Keratinocyte (primary cell): ENCODE data around the gene TCERG1.

Experiments
- EZH2 ChIP-seq: IDR thresholded peaks from one replicate; pipeline ENCODE4 v1.6.1; 2012; ENCODE audit warnings: inconsistent platforms, mild to moderate bottlenecking, low read length, moderate library complexity
- TF ChIP-seq, protein P1 (sequence below), 3 experiments: IDR thresholded peaks in 1 of 3; conservative IDR thresholded peaks in 1 of 3; optimal IDR thresholded peaks in 1 of 3; 2 replicates in 2 of 3; 3 replicates in 1 of 3; pipeline versions ENCODE3 to v1.5.1; 2011; ENCODE audit warnings: low read length in 3 of 3, mild to moderate bottlenecking in 3 of 3, moderate library complexity in 2 of 3, control low read depth in 1 of 3, inconsistent platforms in 1 of 3; ENCODE audit not compliant: insufficient read depth in 2 of 3; ENCODE audit errors: extremely low read depth in 1 of 3

DNA sequence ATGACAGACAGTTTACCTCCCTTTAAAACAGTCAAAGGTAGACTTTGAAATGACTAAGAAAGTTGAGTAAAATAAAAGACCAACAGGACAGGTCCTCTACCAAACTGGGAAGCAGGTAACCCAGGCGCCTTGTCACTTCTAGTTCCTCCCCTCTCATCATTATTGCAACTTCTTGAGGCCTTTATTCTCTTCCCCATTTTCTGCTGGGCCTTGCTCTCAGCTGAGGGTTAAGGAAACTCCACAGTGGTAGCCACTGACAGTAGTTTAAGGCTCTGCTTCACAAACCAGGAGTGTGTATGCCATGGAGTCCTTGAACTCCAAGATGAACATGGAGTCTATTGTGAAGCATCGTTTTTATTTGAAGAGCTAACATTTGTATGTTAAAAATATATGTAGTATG is 36.9 kb upstream of the TCERG1 start:
- TF ChIP-seq, protein P1, sequence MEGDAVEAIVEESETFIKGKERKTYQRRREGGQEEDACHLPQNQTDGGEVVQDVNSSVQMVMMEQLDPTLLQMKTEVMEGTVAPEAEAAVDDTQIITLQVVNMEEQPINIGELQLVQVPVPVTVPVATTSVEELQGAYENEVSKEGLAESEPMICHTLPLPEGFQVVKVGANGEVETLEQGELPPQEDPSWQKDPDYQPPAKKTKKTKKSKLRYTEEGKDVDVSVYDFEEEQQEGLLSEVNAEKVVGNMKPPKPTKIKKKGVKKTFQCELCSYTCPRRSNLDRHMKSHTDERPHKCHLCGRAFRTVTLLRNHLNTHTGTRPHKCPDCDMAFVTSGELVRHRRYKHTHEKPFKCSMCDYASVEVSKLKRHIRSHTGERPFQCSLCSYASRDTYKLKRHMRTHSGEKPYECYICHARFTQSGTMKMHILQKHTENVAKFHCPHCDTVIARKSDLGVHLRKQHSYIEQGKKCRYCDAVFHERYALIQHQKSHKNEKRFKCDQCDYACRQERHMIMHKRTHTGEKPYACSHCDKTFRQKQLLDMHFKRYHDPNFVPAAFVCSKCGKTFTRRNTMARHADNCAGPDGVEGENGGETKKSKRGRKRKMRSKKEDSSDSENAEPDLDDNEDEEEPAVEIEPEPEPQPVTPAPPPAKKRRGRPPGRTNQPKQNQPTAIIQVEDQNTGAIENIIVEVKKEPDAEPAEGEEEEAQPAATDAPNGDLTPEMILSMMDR (optimal IDR thresholded peaks at IDR 0.05 in 1 of 3, IDR thresholded peaks at IDR 0.05 in 1 of 3, conservative IDR thresholded peaks at IDR 0.05 in 1 of 3; ENCODE audit: extremely low read depth in 1 of 3, insufficient read depth in 2 of 3, low read length in 3 of 3) = no peak
- no peak for TF ChIP-seq EZH2
